GM19455 (cell line): ENCODE data around the gene EDAR.

Experiments used
- ATAC-seq: cut with Tn5 transposase; IDR thresholded peaks from one replicate; pipeline ENCODE4 v1.9.1; 2021; ENCODE audit not compliant: unreplicated experiment

The EDAR gene

DNA sequence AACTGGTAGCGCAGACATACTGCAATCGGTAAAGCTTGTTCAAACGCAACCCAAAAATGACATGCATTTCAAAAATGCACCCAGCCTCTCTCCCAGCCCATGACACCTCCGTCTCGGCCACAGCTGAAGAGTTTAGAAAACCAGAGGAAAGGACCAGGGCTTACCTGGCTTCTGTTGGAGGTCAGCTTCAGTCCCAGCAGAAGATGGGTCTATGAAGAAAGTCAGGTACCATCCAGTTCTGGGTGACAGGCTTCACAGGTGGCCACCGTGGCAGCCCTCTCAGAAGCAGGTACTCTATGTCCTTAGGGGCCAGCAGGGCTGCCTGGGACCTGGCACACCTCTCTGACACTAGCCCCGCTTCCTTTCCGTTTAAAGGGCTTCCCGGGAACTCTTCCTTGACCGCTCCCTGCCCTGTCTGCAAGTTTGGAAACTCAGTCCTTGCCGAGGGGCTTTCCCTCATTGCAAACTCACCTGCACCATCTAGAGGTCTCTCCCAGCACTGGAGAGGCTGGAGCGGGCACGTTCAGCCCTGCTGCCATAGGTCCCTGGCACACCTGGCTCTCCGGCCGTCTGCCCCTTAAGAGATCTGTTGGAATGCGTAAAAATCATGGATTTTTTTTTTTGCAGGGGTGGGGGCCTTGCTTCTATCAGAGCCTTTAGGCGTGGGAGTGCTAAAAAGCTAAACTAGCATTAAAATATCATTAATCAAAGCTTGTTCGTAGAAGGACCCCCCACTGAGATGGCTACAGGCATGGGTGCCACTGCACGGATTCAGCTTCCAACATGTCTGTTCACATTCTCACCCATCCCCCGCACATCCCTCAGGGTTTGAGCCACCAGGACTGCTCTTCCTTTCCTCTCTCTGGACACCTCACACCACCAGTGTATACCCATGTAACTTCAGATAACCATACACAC, at the start of gene EDAR:
Gene EDAR (minus strand): TSS at position 425 of the 918 bp plus-strand sequence. CDS start 58,206 bp downstream, outside the sequence.
- ATAC-seq, result no peak

DNA sequence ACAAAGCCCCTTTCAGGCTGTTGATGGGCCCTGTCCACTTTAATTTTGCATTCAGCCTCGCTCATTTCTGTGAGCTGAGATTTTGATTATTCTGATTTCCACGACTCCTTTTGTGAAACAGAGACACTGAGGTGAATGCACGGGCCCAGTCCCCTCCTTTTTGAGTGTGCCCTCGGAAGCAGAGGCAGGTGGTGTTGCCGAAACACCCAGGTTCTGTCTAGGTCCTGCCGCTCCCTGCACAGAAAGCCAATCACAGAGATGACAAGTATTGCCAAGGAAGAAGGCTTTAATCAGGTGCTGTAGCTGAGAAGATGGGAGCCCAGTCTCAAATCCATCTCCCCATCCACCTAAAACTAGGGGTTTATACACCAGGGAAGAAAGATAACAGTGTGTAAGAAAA, 44.2 kb upstream of the EDAR start:
- no peak for ATAC-seq

DNA sequence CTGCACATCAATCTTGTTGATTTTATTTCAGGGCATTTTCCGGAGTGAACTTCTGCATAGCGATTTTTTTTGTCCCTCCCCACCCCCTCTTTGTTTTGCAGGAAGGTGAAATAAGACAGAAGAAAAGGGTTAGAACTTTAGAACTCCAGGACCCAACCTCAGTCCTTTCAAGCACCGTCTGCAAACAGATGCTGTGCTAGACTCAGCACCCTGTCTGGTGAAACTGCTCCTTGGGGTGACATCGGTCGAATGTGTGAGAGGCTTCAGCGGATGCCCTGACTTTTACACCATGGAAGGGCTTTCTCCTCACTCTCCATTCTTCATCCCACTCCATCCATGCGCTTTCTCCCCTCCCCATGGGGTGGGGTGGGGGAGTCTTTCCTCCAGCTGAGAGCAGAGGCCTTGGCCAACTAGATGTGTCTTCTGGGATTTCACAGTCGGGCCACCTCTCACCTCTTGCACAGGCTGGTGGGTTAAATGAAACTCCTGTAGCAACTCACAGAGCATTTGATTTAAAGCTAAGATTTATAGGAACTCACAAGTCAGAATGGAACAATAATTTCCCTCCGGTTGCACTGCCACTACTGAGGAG, 43.3 kb upstream of the EDAR start:
- no peak for ATAC-seq

DNA sequence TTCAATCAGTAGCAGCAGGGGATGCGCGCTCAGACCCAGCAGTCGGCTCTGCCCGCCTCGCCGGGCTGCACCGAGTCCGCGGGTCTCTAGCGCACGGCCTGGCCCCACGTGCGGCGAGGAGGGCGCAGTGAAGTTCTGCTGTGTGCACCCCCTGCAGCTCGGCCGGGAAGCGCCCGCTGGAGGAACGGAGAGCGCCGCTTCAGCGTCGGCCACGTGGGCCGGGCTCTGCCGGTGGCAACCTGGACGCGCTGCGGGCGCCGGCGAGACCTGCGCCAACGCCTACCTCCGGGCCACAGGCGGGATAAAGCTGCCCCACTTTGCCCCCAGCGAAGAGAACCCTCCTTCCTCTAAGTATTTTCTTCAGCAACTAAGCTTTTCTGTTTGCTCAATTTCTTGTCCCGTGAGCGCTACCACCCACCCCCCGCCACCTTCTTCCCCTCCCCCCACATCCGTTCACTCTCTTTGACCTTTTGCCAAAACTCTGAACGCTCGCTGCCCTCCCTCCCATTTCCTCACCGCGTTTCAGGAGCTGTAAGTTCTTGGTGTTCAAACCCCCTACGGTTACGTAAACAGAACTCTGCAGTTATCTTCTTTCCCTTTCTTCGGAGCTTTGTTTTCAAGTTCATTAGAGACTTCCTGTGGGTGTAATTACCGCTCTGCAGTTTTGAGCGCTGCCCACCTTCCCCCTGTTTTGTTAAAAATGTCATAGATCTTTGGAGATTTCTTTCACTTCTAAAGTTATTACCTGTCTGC, 42.6 kb upstream of the EDAR start:
- no peak for ATAC-seq

DNA sequence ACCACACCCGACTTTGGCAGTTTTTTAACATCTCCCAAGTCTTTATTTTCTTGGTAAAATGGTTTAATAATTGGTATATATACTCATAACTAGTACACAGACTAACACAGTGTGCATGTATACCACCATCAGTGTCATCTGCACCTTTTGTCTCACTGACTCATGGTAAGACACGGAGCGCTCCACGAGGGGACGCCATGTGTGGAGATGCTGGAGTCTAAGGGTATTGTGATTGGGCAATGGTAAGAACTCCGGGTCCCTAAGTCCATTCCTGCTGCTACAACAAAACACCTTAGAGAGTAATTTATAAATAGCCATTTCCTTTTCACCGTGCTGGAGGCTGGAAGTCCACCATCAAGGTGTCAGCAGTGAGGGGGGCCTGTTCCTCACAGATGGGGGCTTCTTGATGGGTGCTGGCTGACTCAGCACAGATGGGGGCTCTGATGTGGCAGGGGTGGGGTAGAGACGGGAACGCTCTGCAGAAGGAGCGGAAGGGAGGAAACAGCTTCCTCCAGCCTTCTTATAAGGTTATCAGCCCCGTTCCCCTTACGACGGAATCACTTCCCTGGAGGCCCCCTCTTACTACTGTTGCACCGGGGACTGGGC, 42.0 kb upstream of the EDAR start:
- no peak for ATAC-seq

DNA sequence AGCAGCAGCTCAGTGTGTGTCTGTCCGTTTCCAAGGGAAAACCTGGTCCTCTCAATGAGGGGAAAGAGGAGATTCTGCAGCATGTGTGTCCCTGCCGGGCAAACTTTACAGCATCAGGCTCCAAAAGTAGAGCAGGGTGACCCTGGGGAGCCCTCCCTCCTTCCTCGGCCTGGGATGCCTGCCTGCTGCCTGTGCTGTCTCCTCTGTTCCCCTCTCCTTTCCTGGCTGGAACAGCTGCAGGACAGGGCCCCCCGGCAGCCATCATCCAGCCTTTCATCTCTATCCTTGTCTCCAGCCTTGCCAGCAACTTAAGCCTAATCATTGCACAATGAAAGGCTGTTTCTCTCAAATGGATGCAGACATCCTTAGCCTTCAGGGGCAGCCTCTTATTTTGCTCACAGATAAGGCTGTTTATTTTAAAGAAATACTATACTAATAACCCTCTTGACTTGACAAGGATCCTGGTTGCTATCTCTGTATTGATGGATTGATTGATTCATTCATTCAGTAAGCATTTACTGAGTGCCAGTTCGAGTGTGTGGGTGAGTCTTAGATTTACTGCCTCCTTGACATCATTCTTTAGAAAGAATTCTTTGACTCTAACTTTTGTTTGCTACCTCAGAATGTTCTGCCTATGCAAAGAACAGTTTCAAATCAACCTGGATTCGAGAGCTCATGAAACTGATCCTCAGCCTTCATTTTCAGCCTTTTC, 40.6 kb upstream of the EDAR start:
- no peak for ATAC-seq

DNA sequence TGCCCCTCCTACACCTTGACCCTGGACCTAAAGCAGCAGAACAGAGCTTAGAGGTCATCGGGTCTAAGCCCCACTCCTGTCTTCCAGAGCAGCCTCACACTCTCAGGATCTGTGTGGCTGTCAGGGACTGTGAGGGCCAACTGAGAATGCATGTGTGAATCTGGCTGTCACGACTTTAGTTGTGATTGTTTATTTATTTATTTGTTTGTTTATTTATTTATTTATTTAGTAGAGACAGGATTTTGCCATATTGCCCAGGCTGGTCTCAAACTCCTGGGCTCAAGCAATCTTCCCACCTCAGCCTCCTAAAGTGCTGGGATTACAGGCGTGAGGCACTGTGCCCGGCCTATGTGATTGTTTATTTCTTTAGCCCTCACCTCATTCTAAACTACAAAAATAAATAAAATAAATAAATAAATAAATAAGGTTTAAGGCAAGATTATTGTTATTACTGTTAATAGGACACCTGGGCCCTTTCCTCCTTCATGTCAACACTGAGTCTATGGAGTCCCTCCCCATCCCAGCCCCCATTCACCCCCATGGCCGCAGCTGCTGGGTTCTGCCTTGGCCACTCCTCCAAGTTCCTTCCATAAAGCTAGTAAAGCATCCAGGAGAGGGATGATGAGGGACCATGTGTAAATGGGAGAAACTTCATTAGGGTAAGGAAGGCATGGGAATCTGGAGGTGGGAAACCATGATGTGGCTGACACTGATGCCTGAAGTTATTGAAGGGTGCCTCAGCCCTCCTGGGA, 39.9 kb upstream of the EDAR start:
- ATAC-seq, result no peak

DNA sequence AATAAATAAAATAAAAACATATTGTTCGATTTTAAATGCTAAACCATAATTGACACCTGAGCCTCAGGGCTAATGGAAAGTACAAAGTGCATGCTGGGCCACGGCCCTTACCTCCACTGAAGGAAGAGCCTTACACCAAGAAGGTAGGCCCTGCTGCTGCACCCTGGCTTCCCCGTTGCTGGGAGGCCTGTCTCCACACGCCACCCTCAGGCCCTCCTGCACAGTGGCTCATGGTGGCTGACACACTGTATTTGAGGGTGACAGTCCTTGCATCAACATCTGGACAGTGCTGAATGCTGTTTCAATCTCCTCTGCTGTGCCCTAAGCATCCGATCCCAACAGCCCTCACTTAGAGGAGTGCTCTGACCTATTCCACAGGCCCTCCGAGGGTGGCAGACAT, 39.3 kb upstream of the EDAR start:
- ATAC-seq, result no peak

DNA sequence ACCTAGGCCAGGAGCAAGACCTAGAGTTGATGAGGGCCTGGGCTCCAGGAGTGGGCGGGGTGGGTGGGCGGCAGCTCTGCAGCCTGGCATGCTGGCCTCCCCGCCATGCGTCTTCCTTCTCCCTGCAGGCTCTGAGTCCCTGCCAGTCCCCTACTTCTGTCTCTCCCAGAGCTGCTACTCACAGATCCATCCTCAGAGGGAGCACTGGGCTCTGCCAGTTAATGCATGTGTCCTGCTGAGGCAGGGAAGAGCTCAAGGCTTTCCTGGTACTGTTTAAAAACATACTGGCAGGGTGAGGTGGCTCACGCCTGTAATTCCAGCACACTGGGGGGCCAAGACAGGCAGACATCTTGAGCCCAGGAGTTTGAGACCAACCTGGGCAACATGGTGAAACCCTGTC, 38.7 kb upstream of the EDAR start:
- ATAC-seq, result no peak

DNA sequence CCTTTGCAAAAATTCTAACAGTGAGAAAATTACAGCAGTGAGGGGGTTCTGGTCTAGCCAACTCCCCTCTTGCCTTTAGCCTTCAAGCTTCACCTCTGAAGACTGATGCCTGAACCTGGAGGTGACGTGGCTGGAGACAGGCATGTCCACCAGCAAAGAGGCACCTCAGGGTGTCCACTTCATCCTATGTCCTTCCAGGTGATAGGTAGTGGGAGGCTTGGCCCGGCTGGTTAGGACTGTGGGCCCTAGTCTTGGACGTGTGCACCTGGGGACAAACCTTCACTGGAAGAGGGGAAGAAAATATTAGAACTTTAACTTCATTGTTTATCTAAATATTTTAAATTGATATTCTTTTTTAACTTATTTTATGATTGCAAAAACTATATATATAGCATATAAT, 35.5 kb upstream of the EDAR start:
- no peak for ATAC-seq

DNA sequence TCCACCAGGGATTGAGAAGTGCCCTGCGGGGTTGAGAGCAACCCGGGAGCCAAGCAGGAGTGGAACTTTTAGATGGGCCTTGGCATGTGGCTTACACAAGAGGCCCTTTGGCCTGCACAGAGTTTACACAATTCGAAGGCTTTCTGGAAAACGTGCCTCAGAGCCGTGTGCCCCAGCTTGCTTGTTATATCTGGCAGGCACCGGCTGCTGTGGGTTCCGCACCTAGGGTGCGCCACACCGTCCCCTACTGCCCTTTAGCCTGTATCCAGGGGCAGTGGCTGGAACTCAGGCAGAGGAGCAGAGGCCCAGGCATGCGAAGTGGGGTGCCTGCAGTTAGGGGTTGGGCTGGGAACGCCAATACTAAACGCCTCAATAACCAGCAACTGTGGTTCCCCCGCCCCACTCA, 32.9 kb upstream of the EDAR start:
- ATAC-seq, result no peak

DNA sequence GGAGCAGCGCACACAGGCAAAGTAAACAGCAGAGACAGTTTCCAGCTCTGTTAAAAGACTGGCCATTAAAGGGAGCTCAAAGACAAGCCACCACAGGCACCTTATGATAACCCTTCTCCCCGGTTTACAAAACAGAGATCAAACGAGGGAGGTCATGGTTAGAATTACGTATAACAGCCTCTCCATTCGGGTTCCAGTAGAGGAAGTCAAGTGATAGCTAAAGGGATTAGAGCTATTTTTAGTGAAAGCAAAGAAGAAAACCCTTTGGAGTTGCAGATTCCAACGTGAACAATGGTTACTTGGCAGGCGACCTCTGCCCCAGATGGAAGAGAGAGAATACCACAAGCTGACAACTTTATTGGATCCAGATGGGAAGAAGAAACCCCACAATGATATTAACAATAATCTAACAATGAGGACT, 31.2 kb upstream of the EDAR start:
- no peak for ATAC-seq

DNA sequence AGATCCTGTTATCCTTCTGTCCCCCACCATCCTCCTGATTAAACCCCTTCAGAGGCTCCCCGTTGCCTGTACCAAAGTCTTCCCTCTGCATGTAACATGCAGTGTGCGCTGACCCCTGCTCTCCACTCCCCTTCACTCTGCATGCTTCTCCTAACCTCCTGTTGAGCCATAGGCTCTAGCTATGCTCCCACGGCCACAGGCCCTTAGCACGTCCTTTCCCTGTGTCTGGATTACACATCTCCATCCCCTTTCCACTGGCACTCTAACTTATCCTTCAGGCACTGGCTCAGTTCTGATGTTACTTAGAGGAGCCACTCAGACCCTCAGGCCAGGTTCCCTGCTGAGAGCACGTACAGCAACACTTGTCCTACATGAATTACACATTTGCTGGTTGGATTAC, 29.4 kb upstream of the EDAR start:
- no peak for ATAC-seq

DNA sequence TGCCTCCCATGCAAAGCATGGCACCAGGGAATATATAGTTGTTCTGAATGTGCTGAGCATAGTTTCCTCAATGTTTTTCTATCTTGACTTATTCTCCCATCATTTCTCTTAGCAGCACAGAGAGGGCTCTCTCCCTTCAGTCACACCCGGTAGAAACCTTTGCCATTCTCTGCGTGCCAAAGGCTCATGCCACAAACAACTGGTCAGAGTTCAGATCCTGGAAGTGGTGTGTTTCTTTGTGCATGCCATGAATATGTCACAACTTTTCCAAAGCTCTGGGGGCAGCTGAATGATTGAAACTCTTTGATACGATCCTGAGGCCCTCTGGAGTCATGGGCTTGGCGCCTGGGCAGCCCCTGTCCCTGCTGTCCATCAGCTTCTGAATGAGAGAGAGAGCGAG, 28.0 kb upstream of the EDAR start:
- no peak for ATAC-seq

DNA sequence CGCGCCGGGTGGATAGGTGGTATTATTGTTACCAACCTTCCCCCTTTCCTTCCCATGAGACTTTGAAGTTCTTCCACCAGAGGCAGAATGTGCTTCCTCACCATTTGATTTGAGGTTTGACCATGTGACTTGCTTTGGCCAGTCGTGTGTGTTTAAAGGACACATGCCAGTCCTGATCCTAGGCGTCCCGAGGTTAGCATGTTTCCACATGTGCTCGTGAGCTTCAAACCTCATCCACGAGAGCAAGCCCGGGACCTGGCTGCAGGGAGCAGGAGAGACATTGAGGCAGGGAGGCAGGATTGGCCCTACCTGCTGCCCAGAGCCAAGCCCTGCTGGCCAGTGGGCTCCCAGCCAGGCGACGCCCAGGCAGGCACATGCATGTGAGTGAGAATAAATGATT, 27.4 kb upstream of the EDAR start:
- no peak for ATAC-seq

DNA sequence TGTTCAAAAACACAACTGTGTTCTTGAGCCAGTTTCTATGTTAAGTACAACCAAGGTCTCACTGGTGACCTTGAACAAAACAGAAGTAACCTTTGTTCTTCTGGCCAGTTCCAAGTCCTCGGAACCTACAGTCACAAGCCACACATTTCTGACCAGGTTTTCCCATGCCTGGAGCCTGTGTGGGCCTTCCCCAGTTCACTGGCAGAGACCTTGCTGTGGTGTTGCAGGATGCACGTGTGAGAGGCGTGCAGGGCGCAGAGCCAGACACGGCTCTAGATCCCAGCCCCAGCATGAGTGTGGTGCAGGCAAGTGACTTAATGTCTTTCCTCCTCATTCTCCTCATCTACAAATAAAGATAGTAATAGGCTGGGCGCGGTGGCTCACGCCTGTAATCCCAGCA, 25.5 kb upstream of the EDAR start:
- no peak for ATAC-seq

DNA sequence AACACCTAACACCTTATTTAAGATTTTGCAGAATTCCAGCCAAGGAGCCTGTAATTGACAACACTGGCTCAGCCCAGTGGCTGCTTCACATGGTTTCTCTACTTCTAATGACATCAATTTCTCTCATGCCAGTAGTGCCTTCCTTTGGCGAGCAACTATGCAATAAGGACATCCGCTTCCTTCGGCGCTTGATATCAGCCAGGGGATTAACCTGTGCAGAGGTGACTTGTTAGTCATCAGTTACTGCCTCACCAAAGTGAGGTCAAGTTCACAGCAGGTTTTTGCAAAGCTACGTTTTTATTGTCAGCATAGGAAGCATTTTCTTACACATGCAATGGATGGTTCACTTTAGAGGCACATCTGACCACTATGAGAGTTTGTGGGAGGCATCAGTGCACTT, 24.0 kb upstream of the EDAR start:
- no peak for ATAC-seq

DNA sequence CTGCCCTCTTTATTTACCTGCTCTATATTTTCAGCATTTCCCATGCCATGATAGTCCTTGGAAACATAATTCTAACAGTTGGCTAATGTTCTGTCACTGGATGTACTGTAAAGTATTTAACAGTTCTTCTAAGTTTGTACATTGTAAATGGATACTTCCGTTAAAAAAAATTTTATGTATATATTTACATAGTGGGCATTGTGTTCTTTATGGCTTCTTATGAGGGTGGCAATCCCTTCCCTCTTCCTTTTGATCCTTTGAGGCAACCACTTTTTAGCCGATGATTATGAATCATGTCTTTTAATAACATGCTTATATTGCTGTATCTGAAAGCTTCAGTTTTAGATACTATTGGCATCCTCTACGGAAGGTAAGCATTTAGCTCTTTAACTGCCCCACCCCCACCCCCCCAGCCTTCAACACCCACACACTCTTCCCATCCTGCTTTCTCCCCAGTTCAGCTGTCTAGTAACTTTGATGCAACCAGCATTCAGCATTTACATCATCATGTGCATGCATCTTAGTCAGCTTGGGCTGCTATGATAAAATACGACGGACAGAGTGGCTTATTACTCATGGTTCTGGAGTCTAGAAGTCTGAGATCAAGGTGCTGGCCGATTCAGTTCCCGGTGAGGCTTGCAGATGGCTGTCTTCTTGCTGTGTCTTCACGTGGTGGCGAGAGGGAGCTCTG, 21.0 kb upstream of the EDAR start:
- ATAC-seq, result no peak

DNA sequence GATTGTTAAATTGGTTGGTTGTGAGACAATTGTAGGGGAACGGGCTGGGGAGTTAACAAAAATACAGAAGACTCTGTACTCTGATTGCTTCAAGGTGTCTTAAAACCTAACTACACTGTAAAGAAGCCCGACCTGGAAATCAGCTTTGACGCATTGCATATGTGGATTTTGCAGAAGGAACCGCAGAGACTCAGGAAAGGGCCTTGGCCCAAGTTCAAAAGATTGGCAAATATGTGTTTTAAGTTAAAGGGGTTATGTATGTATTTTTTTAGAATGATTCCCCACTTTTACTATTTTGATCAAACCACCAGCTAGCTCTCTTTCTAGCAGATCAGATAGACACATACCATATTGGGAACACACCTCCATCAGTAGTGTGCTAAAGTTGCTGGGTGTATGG, 18.0 kb upstream of the EDAR start:
- no peak for ATAC-seq
